Lung microvascular endothelial cell (primary cell): ENCODE measurements around the gene CD72. TPM values are rescaled to one million over a fixed set of nuclear protein-coding genes. Genes with fewer than 3 reads are reported as not detected.

Source experiments
- DNase-seq, 2 donors: peaks; one replicate each; pipeline versions ENCODE4 v3.0.0 to v3.0.0-alpha.2; 2010; ENCODE audit warnings: low read depth in 2 of 2
- total RNA-seq: library from RNA; depleted of rRNA; stranded (reverse); fragments of >200 nt; gene quantifications from 2 replicates; pipeline ENCODE4 v1.2.1, GENCODE V29; 2014

Gene CD72
- total RNA-seq, 1 donor from 2014 or later: not detected

- DNase-seq: no peak
Measured at GRCh38 chr9:35560625-35561337, 57.4 kb downstream of the CD72 start.

Other genes starting within 250 kb of the CD72 start
- 7.8 and 10.9 TPM in 2 replicates for gene RUSC2, start 128.3 kb downstream of the CD72 start, total RNA-seq
- gene TESK1, start 13.2 kb downstream of the CD72 start, total RNA-seq: 2.8 and 6.3 TPM in 2 replicates
- gene SIT1, start 32.5 kb upstream of the CD72 start, total RNA-seq: not detected in 2 replicates
- gene RMRP, start 39.6 kb upstream of the CD72 start, total RNA-seq: 215,777 and 328,792 TPM in 2 replicates
- 10.9 and 16.9 TPM in 2 replicates for gene CCDC107, start 39.9 kb upstream of the CD72 start, total RNA-seq
- gene ARHGEF39, start 46.8 kb upstream of the CD72 start, total RNA-seq: under 0.01 and 0.44 TPM in 2 replicates
- gene CA9, start 55.5 kb upstream of the CD72 start, total RNA-seq: 0.22 TPM in 1 of 2 replicates, not detected in the other
- gene TPM2, start 71.5 kb upstream of the CD72 start, total RNA-seq: 7.3 and 9.8 TPM in 2 replicates
- gene TLN1, start 113.8 kb upstream of the CD72 start, total RNA-seq: 165 and 180 TPM in 2 replicates
- gene CREB3, start 114.3 kb upstream of the CD72 start, total RNA-seq: 34.4 and 36.7 TPM in 2 replicates
- 42.5 and 54.0 TPM in 2 replicates for gene GBA2, start 130.8 kb upstream of the CD72 start, total RNA-seq
- 8.1 and 10.1 TPM in 2 replicates for gene RGP1, start 130.9 kb upstream of the CD72 start, total RNA-seq
- gene MSMP, start 135.9 kb upstream of the CD72 start, total RNA-seq: 60.9 and 61.5 TPM in 2 replicates
- gene NPR2, start 173.2 kb upstream of the CD72 start, total RNA-seq: 0.20 and 2.0 TPM in 2 replicates
- not detected in 2 replicates for gene SPAG8, start 193.8 kb upstream of the CD72 start, total RNA-seq
- 2.6 and 10.7 TPM in 2 replicates for gene HINT2, start 196.6 kb upstream of the CD72 start, total RNA-seq
- not detected in 2 replicates for gene FAM221B, start 210.3 kb upstream of the CD72 start, total RNA-seq
- under 0.01 and 0.22 TPM in 2 replicates for gene TMEM8B, start 210.8 kb upstream of the CD72 start, total RNA-seq